HCT116 (cell line): ENCODE data around the gene ZNRF3.

ENCODE experiments used
- ATF3 ChIP-seq: IDR thresholded peaks from 2 replicates; pipeline ENCODE4 v1.6.1; 2012
- CEBPB ChIP-seq: IDR thresholded peaks from 2 replicates; pipeline ENCODE4 v1.6.1; 2012; ENCODE audit warnings: low read depth
- CTCF ChIP-seq, 3 experiments: fragments of 200-600 bp in 1 of 3; sonication (generic) in 1 of 3; IDR thresholded peaks in 2 of 3; conservative IDR thresholded peaks in 1 of 3; 2 replicates each; pipeline ENCODE4 v1.5.1; 2012 to 2017; ENCODE audit warnings: low read depth in 2 of 3, low read length in 2 of 3, antibody characterized with exemption in 1 of 3, borderline replicate concordance in 1 of 3, control low read depth in 1 of 3, mild to moderate bottlenecking in 1 of 3, mixed read lengths in 1 of 3, mixed run types in 1 of 3, moderate library complexity in 1 of 3; ENCODE audit not compliant: insufficient read depth in 1 of 3
- ELF1 ChIP-seq: IDR thresholded peaks from 2 replicates; pipeline ENCODE4 v1.6.1; 2012; ENCODE audit warnings: low read depth, borderline replicate concordance
- EZH2 ChIP-seq: fragments of 200-600 bp; sonication (generic); IDR thresholded peaks from 2 replicates; pipeline ENCODE4 v1.6.1; 2017; ENCODE audit warnings: antibody characterized with exemption, mixed run types
- EZH2phosphoT487 ChIP-seq: fragments of 200-600 bp; IDR thresholded peaks from 2 replicates; pipeline ENCODE4 v1.6.1; 2018; ENCODE audit warnings: antibody characterized with exemption, borderline replicate concordance
- POLR2A ChIP-seq: IDR thresholded peaks from 2 replicates; pipeline ENCODE4 v1.7.0; 2011; ENCODE audit warnings: borderline replicate concordance; ENCODE audit not compliant: insufficient read depth, insufficient read length; ENCODE audit errors: extremely low read depth
- POLR2AphosphoS5 ChIP-seq: IDR thresholded peaks from 2 replicates; pipeline ENCODE4 v1.6.1; 2011; ENCODE audit warnings: mild to moderate bottlenecking, low read depth, low read length, moderate library complexity
- RAD21 ChIP-seq: IDR thresholded peaks from 2 replicates; pipeline ENCODE4 v1.6.1; 2012; ENCODE audit warnings: low read depth, mild to moderate bottlenecking
- REST ChIP-seq: IDR thresholded peaks from 2 replicates; pipeline ENCODE4 v1.6.1; 2012; ENCODE audit warnings: low read depth
- SIN3A ChIP-seq: IDR thresholded peaks from 2 replicates; pipeline ENCODE4 v1.6.1; 2012; ENCODE audit warnings: low read depth
- TCF7L2 ChIP-seq: IDR thresholded peaks from 2 replicates; pipeline ENCODE4 v1.7.0; 2011; ENCODE audit warnings: borderline replicate concordance, inconsistent platforms; ENCODE audit not compliant: insufficient read depth, insufficient read length; ENCODE audit errors: extremely low read depth
- YY1 ChIP-seq: IDR thresholded peaks from 2 replicates; pipeline ENCODE4 v1.6.1; 2011; ENCODE audit warnings: low read length, low read depth, moderate library complexity, mild to moderate bottlenecking; ENCODE audit not compliant: insufficient replicate concordance; ENCODE audit errors: extremely low read depth
- ZFX ChIP-seq: fragments of 450-650 bp; IDR thresholded peaks from 2 replicates; pipeline ENCODE4 v1.6.1; 2017

- TF ChIP-seq CTCF (IDR thresholded peaks at IDR 0.05 in 2 of 3, conservative IDR thresholded peaks at IDR 0.05 in 1 of 3; ENCODE audit: borderline replicate concordance in 1 of 3, insufficient read depth in 1 of 3, low read depth in 2 of 3, low read length in 2 of 3) (no peak), RAD21 (no peak), POLR2AphosphoS5 (no peak), ATF3 (no peak), POLR2A (no peak), EZH2 (no peak), EZH2phosphoT487 (no peak), TCF7L2 (no peak), SIN3A (no peak), REST (no peak), ELF1 (no peak), YY1 (no peak), ZFX (no peak), CEBPB (no peak)
These were observed 130.9 kb downstream of the ZNRF3 start for GRCh38 chr22:29014293-29014692.
